IPS-18a (cell line): Measurements from ENCODE around the gene SPTLC1.

Experiments
- H3K27ac ChIP-seq: one replicate; pipeline ENCODE4 v1.5.1; 2013; ENCODE audit warnings: low read length
- H3K27me3 ChIP-seq: one replicate; pipeline ENCODE4 v1.6.1; 2013; ENCODE audit warnings: mild to moderate bottlenecking, low read length; ENCODE audit not compliant: control insufficient read depth, insufficient read depth
- H3K36me3 ChIP-seq: one replicate; pipeline ENCODE4 v1.6.1; 2013; ENCODE audit warnings: low read depth, low read length; ENCODE audit not compliant: control insufficient read depth
- H3K4me1 ChIP-seq: one replicate; pipeline ENCODE4 v1.6.1; 2013; ENCODE audit warnings: low read depth, low read length; ENCODE audit not compliant: control insufficient read depth
- H3K4me3 ChIP-seq: one replicate; pipeline ENCODE4 v1.5.1; 2013; ENCODE audit warnings: low read length
- H3K9ac ChIP-seq: one replicate; pipeline ENCODE4 v1.6.1; 2013; ENCODE audit warnings: mild to moderate bottlenecking, low read length, moderate library complexity
- H3K9me3 ChIP-seq: one replicate; pipeline ENCODE4 v1.6.1; 2013; ENCODE audit warnings: low read depth, low read length; ENCODE audit not compliant: control insufficient read depth

The SPTLC1 gene

DNA sequence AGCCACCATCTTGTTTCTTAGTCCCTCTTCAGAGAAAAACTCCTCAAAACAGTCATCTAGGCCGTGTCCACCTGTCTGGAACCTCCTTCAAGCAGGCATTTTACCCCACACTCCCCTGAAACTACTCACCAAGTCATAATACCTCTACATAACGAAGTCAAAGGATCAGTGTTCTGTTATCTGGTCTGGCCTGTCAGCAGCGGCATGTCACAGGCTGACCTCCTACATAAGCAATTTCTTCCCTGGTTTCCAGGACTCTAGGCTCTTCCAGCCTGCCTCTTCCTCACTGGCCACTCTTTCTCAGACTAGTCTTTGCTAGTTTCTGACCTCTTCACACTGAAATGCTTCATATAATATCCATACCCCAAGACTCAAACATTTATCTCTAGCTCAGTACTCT, 72.2 kb downstream of the SPTLC1 start:
- no peak overlapping the region for H3K9ac ChIP-seq
- H3K9me3 ChIP-seq: peaks cover 7% of the 10 kb centered on the region
- H3K27ac ChIP-seq: no peak overlapping the region
- H3K4me1 ChIP-seq: peaks cover under 1% of the 10 kb centered on the region
- no peaks in the 10 kb centered on the region for H3K27me3 ChIP-seq
- no peak overlapping the region for H3K4me3 ChIP-seq
- H3K36me3 ChIP-seq: peaks cover 54% of the 10 kb centered on the region

DNA sequence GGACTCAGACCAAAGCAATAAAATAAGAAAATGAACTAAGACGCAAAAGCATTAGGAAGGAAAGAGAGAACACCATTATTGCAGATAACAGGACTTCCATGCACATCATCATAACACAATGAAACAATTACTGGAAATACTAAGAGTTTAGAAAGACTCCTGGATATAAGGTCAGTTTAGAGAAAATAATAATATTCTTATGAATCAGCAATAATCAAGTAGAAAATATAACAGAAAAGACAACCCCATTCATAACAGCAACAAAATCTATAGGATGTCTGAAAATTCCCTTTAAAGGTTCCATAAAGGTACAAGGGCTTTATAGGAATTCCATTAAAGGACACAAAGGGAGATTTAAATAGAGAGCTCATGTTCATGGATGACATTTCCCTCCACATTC, 73.0 kb downstream of the SPTLC1 start:
- no peaks in the 10 kb centered on the region for H3K27me3 ChIP-seq
- H3K36me3 ChIP-seq: peaks cover 55% of the 10 kb centered on the region
- H3K9me3 ChIP-seq: peaks cover 7% of the 10 kb centered on the region

DNA sequence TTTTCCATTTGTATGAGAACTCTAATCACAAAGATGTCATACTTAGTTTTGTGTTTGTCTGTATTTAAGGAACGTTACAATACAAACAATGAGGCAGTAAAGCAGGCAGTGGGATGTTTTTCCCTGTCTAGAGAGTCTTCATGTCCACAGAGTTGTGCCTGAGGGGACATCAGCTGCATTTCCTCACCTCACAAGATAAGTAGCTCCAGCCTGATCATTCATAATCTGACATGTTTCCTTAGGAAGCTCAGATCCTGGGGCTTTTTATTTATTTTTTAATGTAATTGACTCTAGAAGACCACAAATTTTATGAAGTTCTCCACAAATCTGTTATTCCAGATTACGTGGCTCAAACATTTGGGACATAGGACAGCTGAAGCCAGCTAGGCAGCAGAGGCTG, 78.5 kb downstream of the SPTLC1 start:
- peaks cover 49% of the 10 kb centered on the region for H3K36me3 ChIP-seq
- no peaks in the 10 kb centered on the region for H3K27me3 ChIP-seq
- H3K4me1 ChIP-seq: no peaks in the 10 kb centered on the region
- no peak overlapping the region for H3K4me3 ChIP-seq
- H3K27ac ChIP-seq: no peak overlapping the region
- H3K9ac ChIP-seq: no peak overlapping the region
- peaks cover under 1% of the 10 kb centered on the region for H3K9me3 ChIP-seq

More for the DNA sequence above, 73.0 kb downstream of the SPTLC1 start:
- H3K4me3 ChIP-seq: no peak overlapping the region
- no peaks in the 10 kb centered on the region for H3K4me1 ChIP-seq
- no peak overlapping the region for H3K27ac ChIP-seq
- no peak overlapping the region for H3K9ac ChIP-seq

DNA sequence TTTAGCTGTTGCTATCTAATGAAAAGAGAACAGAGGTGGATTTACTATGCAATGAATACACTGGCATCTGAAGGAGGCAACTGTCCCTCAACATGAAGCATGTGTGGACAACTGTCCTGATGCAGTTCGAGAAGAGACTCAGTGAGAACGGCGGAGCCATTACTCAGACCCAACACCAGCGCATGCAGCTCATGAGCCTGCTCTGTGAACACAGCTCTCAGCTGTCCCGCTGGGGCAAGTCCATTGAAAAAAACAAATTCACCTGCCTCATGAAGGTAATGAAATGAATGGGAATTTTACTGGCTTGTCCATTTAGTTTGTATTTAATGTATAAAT, 78.8 kb downstream of the SPTLC1 start:
- H3K27me3 ChIP-seq: no peaks in the 10 kb centered on the region
- no peak overlapping the region for H3K27ac ChIP-seq
- no peaks in the 10 kb centered on the region for H3K9me3 ChIP-seq
- H3K4me3 ChIP-seq: no peak overlapping the region
- peaks cover 51% of the 10 kb centered on the region for H3K36me3 ChIP-seq
- no peaks in the 10 kb centered on the region for H3K4me1 ChIP-seq
- no peak overlapping the region for H3K9ac ChIP-seq

DNA sequence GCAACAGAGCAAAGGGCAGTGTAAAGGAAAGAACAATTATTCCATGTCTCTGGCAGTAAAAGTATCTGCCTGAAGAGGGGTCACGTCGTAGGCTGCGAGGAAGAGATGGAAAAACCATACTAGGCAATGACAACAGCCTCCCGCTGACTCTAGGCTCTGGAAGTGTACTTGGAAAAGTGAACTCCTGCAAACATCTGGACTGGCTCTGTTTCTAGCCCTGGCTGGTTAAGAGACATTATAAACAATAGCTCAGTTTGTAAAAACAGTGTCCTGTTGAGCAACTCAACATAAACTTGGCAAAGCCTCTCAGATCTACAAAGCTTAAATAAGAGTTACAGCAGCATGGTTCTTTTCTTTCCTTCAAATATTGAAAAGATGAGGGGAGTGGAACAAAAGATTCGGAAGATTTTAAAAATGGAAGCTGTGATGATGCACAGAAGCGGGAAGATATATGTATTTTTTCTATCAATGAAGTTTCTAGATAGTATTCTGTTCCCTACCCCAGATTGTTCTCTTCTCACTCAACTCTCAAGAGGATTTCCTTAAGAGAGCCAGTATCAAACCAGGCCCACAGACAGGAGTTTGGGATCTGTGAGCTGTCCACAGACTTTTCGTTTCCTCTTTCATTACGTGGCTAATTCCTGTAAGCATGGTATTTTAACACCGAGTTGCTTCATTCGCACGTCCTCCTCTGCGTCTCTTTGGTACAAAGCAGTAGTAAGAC, 79.4 kb downstream of the SPTLC1 start:
- Histone ChIP-seq H3K27me3 (no peaks in the 10 kb centered on the region), H3K9me3 (no peaks in the 10 kb centered on the region), H3K4me3 (no peak overlapping the region), H3K4me1 (no peaks in the 10 kb centered on the region), H3K9ac (no peak overlapping the region), H3K36me3 (peaks cover 54% of the 10 kb centered on the region), H3K27ac (no peak overlapping the region)

DNA sequence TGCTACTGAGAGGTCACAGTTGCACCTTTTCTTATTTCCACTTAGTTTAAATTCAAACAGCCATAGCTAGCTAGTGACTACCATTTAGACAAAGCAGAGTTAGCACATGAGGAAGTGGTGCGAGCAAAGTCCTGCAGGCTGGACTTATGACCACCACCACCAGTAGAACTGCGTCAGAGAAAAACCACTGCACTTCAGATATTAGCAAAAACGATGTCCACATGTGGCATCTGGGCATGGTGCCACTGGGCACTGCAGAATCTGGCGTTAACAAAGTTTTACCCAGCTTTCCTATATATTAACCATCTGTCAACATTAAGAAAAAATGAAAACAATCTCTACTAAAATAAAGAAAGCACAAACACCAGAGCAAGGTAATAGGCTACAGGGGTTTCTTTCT, 80.1 kb downstream of the SPTLC1 start:
- Histone ChIP-seq H3K36me3 (peaks cover 56% of the 10 kb centered on the region), H3K9ac (no peak overlapping the region), H3K9me3 (no peaks in the 10 kb centered on the region), H3K4me1 (no peaks in the 10 kb centered on the region), H3K27me3 (no peaks in the 10 kb centered on the region), H3K4me3 (no peak overlapping the region), H3K27ac (no peak overlapping the region)

DNA sequence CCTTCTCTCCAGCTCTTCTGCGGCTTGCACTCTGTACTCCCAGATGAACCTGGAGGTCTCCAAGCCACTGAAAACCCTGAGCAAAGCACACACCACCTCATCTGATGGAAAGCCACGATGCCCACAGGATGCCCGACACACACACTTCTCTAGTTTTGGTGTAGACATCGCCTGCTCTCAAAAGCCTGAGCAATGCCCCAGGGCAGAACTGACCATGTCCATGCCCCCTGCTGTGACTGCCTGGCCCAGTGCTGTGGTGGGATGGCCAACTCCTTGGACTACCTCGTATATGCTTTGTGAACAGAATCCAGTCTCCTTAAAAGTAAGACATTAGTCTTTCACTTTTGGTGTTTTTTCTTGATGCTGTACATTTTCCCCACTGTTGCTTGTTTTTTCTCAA, 81.2 kb downstream of the SPTLC1 start:
- H3K27me3 ChIP-seq: no peaks in the 10 kb centered on the region

DNA sequence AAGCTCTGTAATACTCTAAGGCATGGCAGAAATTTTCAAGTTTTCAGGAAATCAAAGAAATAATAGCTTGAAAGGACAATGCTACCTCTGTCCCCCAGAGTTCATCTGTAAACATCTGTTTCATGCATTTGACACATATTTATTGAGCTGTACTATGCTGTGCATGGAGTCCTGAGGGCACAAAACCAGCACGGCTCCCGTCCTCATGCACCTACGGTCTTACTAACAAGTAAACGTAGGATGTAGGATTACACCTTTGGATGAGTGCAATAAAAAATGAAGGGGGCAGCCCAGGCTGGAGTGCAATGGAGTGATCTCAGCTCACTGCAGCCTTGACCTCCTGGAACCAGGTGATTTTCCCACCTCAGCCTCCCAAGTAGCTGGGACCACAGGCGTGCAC, 81.9 kb downstream of the SPTLC1 start:
- Histone ChIP-seq H3K4me3 (no peak overlapping the region), H3K9ac (no peak overlapping the region), H3K36me3 (peaks cover 55% of the 10 kb centered on the region), H3K4me1 (no peaks in the 10 kb centered on the region), H3K27ac (no peak overlapping the region), H3K27me3 (no peaks in the 10 kb centered on the region), H3K9me3 (no peaks in the 10 kb centered on the region)

More for the DNA sequence above, 81.2 kb downstream of the SPTLC1 start:
- H3K36me3 ChIP-seq: peaks cover 57% of the 10 kb centered on the region
- H3K4me3 ChIP-seq: no peak overlapping the region
- no peak overlapping the region for H3K27ac ChIP-seq
- H3K4me1 ChIP-seq: no peaks in the 10 kb centered on the region
- no peaks in the 10 kb centered on the region for H3K9me3 ChIP-seq
- no peak overlapping the region for H3K9ac ChIP-seq

DNA sequence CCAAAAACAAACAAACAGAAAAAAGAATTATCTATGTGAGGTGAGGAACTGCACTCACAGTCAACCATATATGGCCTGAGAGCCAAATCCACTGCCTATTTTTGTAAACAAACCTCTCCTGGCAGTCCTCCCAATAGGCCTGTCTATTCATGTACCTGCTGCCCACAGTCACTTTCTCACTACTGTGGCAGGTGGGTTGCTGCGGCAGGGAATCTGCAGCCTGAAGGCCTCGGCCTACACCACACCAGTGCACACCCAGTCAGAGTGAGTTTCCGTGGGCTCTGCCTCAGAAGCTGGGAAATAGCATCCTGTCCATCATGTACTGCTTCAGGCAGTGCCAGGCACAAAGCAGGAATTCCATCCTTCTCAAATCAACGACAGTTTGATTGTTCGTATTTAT, 82.3 kb downstream of the SPTLC1 start:
- Histone ChIP-seq H3K4me1 (no peaks in the 10 kb centered on the region), H3K9me3 (no peaks in the 10 kb centered on the region), H3K36me3 (peaks cover 51% of the 10 kb centered on the region), H3K4me3 (no peak overlapping the region), H3K27ac (no peak overlapping the region), H3K27me3 (no peaks in the 10 kb centered on the region), H3K9ac (no peak overlapping the region)

DNA sequence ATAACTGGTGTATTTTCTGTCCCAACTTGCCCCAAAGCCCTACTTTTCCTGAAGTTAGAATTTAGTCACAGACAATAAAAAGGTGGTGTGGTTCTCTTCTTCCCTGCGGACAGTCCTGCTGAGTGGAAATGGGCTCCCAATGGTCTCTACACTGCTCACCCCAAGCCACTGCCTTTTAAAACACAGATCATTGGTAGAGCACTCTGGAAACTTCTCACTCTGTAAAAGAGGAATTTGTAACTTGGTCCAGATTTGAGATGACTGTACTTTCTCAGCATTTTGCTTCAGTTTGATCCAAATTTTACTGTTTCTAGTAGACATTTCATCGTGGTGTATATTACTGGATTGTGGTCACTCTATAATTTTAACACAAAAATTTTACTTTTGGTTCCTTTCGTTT, 84.8 kb downstream of the SPTLC1 start:
- Histone ChIP-seq H3K36me3 (peaks cover 30% of the 10 kb centered on the region), H3K27me3 (no peaks in the 10 kb centered on the region), H3K4me1 (no peaks in the 10 kb centered on the region), H3K4me3 (no peak overlapping the region), H3K27ac (no peak overlapping the region), H3K9ac (no peak overlapping the region), H3K9me3 (no peaks in the 10 kb centered on the region)

DNA sequence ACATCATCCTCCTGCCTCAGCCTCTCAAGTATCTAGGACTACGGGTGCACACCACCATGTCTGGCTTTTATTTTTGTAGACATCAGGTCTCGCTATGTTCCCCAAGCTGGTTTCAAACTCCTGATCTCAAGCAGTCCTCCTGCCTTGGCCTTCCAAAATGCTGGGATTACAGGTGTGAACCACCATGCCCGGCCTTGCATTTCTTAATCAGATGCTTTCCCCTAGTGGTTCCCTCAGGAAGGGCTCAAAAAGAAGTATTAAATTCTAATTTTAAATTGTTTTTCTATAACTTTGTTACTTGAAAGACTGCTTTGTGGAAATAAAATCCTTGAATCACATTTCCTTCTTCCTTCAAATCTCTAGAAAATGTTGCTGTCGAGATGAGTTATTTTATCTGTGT, 85.7 kb downstream of the SPTLC1 start:
- Histone ChIP-seq H3K36me3 (peaks cover 24% of the 10 kb centered on the region), H3K9ac (no peak overlapping the region), H3K27me3 (no peaks in the 10 kb centered on the region), H3K4me1 (no peaks in the 10 kb centered on the region), H3K27ac (no peak overlapping the region), H3K9me3 (no peaks in the 10 kb centered on the region), H3K4me3 (no peak overlapping the region)

DNA sequence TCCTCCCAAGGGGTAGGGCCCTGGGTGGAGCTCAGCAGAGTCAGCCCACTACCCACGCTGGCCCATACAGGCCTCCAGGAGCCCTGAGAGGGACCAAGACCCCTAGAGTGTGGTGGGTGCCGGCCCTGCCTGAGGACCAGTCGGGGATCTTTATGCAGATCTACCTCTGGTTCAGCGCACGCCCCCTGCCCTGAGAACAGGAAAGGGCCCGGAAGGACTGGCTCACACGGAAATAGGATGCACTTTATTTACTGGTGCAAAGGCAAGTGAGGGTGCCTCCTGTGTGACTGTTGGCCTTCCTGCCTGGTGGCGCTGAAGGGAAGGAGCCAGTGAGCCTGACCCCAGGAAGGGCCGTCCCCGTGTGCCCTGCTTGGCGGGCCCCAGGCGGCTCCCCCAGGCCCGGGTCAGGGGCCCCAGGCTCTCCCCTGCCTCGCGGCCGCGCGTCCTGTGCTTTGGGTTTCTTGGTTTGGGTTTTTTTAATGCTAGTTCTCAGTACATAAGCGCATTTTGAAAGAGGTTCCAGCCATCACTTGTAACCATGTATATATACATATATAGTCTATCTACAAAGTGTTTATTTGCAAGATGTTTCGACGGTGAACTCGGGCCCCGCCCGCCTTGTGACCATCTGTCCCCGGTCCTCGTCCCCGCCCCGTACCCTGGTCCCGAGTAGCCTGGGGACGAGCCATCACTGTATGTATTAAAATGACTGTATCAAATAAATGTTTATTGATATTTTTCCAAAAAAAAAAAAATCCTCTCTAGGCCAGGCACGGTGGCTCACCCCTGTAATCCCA, 88.8 kb downstream of the SPTLC1 start:
- Histone ChIP-seq H3K9ac (no peak overlapping the region), H3K9me3 (no peaks in the 10 kb centered on the region)

More for the DNA sequence above, 88.8 kb downstream of the SPTLC1 start:
- peaks cover 6% of the 10 kb centered on the region for H3K36me3 ChIP-seq
- no peak overlapping the region for H3K4me3 ChIP-seq
- no peak overlapping the region for H3K27ac ChIP-seq
- H3K27me3 ChIP-seq: no peaks in the 10 kb centered on the region
- H3K4me1 ChIP-seq: no peaks in the 10 kb centered on the region
